Astrocyte of the spinal cord (primary cell): ENCODE results near the gene ST8SIA4.

ENCODE experiments used
- DNase-seq: peaks from one replicate; pipeline ENCODE4 v3.0.0; 2011; ENCODE audit warnings: low read depth, low spot score
- H3K4me3 ChIP-seq: 2 replicates; pipeline ENCODE4 v1.5.1; 2011; ENCODE audit warnings: low read depth, mild to moderate bottlenecking, low read length, moderate library complexity
- in situ Hi-C: cut with HindIII; loops from 2 replicates; pipeline ENCODE4 v1.10.0; 2017; ENCODE audit warnings: low sequenced_read_pairs
- TF ChIP-seq, protein P1 (sequence below): IDR thresholded peaks from 2 replicates; pipeline ENCODE4 v1.5.1; 2012; ENCODE audit warnings: low read depth, mild to moderate bottlenecking, low read length, inconsistent platforms

ST8SIA4 gene

DNA sequence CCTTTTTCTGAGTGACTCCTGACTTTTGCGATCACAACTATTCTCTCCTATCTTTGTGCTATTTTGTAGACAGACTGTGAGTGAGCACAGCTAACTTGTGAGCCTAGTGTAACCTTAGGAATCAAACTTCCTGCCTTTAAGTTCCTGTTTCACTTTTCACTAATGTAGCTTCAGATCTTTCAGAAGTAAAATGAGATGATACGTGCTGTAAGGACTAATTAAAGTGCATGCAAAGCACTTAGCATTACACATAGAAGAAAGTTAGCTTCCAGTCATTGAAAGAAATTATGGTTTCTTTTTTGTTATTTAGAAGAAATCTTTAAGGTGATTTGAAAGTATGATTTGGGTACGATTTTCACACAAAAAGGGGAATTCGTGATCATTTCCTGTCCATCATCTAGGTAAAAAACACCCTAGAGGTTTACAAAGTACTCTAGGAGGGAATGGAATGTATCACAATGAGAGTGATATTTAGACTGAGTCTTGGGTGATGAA, 122.7 kb downstream of the ST8SIA4 start:
- H3K4me3 ChIP-seq, result no peak overlapping the region
- TF ChIP-seq, protein P1, sequence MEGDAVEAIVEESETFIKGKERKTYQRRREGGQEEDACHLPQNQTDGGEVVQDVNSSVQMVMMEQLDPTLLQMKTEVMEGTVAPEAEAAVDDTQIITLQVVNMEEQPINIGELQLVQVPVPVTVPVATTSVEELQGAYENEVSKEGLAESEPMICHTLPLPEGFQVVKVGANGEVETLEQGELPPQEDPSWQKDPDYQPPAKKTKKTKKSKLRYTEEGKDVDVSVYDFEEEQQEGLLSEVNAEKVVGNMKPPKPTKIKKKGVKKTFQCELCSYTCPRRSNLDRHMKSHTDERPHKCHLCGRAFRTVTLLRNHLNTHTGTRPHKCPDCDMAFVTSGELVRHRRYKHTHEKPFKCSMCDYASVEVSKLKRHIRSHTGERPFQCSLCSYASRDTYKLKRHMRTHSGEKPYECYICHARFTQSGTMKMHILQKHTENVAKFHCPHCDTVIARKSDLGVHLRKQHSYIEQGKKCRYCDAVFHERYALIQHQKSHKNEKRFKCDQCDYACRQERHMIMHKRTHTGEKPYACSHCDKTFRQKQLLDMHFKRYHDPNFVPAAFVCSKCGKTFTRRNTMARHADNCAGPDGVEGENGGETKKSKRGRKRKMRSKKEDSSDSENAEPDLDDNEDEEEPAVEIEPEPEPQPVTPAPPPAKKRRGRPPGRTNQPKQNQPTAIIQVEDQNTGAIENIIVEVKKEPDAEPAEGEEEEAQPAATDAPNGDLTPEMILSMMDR, result no peak
- DNase-seq, result no peak
- in situ Hi-C loops, result no loop called here

DNA sequence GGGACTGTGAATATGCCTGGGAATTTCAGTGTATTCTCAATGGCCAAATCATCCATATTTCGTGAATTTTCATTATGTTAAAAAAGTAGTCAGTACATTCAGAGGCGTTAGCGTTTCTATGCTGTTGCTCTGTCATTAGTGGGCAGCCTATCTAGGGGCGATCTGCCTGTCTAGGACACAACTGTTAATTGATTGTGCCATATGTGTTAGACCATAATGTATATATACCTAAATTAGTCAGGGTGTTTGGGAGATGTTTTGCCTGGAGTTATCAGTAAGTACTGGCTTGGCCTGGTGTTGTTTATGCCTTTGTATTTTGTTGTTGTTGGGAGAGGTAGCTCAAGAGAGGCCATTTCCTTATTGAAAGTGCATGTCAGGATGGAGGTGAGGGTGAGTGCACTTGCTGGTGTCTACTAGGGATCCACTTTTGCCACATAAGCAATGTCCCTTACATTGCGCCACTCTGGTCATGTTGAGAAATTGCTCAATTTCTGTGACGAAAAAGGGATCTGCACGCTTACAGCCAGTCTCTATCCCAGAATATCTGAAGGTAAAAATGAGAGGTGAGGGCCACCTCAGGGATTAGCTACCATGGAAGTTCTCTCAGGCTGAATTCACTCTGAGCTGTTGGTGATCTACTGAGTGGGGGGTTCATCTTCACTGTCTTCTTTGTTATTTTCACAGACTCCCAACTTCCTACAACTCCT, 123.3 kb downstream of the ST8SIA4 start:
- TF ChIP-seq, protein P1, result no peak
- in situ Hi-C loops, result no loop called here
- no peak overlapping the region for H3K4me3 ChIP-seq
- DNase-seq, result no peak

GRCh38 chr5:100777680-100778300, 125.3 kb downstream of the ST8SIA4 start:
- DNase-seq, result peak; percentile 91
- TF ChIP-seq, protein P1, result no peak
- in situ Hi-C loops, result no loop called here
- no peak overlapping the region for H3K4me3 ChIP-seq

- H3K4me3 ChIP-seq, result no peak overlapping the region
- no peak for DNase-seq
- in situ Hi-C loops, result no loop called here
- TF ChIP-seq, protein P1, result no peak
Observed at GRCh38 chr5:100775533-100775855, 127.6 kb downstream of the ST8SIA4 start.

GRCh38 chr5:100772548-100772947, 130.5 kb downstream of the ST8SIA4 start:
- in situ Hi-C loops, result no loop called here
- DNase-seq, result no peak
- TF ChIP-seq, protein P1, result no peak
- no peak overlapping the region for H3K4me3 ChIP-seq

GRCh38 chr5:100772006-100772405, 131.1 kb downstream of the ST8SIA4 start:
- in situ Hi-C loops, result no loop called here
- no peak overlapping the region for H3K4me3 ChIP-seq
- no peak for DNase-seq
- TF ChIP-seq, protein P1, result no peak
